Activated CD8-positive, alpha-beta memory T cell treated with anti-CD3 and anti-CD28 coated beads, Interleukin-2, amount 10 ng/mL, durations not matched to agents 7 days and 5 days (primary cell): Measurements from ENCODE around the gene CTCF. TPM values are rescaled to one million over a fixed set of nuclear protein-coding genes. Genes with fewer than 3 reads are reported as not detected.

Experiments used
- ATAC-seq: fragments of 150-1000 bp; cut with Tn5 transposase; one replicate; pipeline ENCODE4 v1.10.0; 2021; ENCODE audit warnings: moderate library complexity
- CTCF ChIA-PET: fragments of 350-600 bp; sonication (Branson Sonifier 250); formaldehyde crosslinking; loops from one replicate; lab custom pipeline; 2021; ENCODE audit warnings: antibody characterized with exemption; lab: Charles Lee
- DNase-seq: peaks from one replicate; pipeline ENCODE4 v3.0.0-alpha.2; 2020
- H3K27ac Mint-ChIP-seq: one replicate; pipeline ENCODE4 v1.8.0; 2021; ENCODE audit warnings: mild to moderate bottlenecking, mixed read lengths
- H3K27me3 Mint-ChIP-seq: one replicate; pipeline ENCODE4 v1.8.0; 2021; ENCODE audit warnings: mixed read lengths
- H3K36me3 Mint-ChIP-seq: one replicate; pipeline ENCODE4 v1.8.0; 2021; ENCODE audit warnings: mild to moderate bottlenecking, mixed read lengths
- H3K4me1 Mint-ChIP-seq: one replicate; pipeline ENCODE4 v1.8.0; 2021; ENCODE audit warnings: mixed read lengths
- H3K4me3 Mint-ChIP-seq: one replicate; pipeline ENCODE4 v1.8.0; 2021; ENCODE audit warnings: mild to moderate bottlenecking, moderate library complexity, mixed read lengths
- H3K9me3 Mint-ChIP-seq: one replicate; pipeline ENCODE4 v1.8.0; 2022; ENCODE audit warnings: low read depth, mixed read lengths
- total RNA-seq, 2 experiments: library from RNA; stranded (reverse); gene quantifications; one replicate each; pipeline ENCODE4 v1.2.3, GENCODE V29; 2021

Gene CTCF
- total RNA-seq, 2 experiments from 2014 or later: 74.0 to 81.8 TPM

DNA sequence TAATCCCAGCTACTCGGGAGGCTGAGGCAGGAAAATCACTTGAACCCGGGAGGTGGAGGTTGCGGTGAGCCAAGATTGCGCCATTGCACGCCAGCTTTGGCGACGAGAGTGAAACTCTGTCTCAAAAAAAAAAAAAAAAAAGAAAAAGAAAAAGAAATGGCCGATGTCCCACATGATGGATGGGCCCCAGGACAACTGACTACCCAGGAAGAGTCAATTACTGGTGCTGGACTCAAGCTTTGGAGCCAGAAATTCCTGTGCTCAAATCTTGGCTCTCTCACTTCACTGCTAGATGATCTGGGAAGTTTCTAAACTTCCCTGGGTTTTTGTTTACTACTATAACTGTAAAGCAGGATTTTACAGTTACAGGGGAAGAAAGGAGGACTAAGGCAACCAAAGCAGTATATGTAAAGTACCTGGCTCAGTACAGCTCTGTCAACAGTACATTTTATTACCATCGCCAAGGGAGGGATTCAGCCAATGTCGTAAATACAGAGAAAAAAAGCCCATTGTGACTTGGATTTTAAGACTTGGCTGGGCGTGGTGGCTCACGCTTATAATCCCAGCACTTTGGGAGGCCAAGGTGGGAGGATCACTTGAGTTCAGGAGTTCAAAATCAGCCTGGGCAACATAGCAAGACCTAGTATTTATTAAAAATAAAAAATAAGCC, 116.2 kb downstream of the CTCF start:
- Mint-ChIP-seq H3K27me3 (no peaks in the 10 kb centered on the region), H3K9me3 (no peaks in the 10 kb centered on the region), H3K4me3 (no peak overlapping the region), H3K4me1 (no peaks in the 10 kb centered on the region), H3K36me3 (peaks cover 2% of the 10 kb centered on the region), H3K27ac (no peak overlapping the region)
- CTCF ChIA-PET: interaction anchor here (1.5 to 2.1 kb wide), 3 partner anchors 9 to 138 kb away, joined by 4 read pairs; no protein-coding TSS in a partner anchor
- DNase-seq (no peak), ATAC-seq (no peak)

DNA sequence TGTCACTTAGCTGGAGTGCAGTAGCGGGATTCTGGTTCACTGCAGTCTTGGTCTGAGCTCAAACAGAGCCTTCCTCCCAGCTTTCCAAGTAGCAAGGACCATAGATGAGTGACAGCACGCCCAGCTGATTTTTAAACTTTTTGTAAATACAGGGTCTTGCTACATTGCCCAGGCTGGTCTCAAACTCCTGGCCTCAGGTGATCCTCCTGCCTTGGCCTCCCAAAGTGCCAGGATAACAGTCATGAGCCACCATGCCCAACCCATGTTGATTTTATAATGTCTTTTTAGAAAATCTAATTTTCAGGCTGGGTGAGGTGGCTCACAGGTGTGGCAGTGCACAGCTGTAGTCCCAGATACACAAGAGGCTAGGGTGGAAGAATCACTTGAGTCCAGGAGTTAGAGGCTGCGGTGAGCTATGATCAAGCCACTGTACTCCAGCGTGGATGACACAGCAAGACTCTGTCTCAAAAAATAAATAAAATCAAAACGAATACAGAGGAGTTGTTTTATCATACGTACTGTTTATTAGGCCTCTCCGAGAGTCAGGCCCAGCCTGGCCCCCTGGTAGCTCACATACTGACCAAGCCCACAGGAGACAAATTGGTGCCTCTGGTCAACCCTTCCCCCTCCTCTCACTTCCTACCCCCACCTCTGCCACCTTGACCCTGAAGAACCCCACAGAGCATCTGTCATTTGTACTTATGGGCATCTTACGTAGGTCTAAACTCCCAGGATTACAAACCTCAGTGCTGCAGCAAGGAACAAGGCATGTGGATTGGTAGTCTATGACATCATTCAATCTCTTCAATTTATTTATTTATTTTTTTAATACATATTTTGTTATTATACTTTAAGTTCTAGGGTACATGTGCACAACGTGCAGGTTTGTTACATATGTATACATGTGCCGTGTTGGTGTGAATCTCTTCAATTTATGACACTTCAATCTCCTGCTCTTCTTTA, 117.9 kb downstream of the CTCF start:
- Mint-ChIP-seq H3K4me3 (no peak overlapping the region), H3K9me3 (no peaks in the 10 kb centered on the region)

DNA sequence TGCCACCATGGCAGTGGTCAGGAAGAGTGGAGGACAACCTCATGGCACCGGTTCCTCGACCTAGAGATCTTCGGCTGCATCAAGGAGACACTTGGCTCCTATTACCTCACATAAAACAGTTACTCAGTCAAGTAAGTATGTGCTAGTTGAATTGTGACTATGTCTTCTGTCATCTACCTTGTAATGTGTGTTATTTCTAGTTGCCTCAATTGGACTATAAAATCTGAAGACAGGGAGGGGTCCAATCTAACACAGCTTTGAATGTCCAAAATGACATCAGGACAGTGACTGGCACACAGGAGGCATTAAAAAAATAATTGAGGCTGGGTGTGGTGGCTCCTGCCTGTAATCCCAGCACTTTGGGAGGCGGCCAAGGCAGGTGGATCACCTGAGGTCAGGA, 121.4 kb downstream of the CTCF start:
- Mint-ChIP-seq H3K9me3 (no peaks in the 10 kb centered on the region), H3K4me3 (no peak overlapping the region), H3K27ac (no peak overlapping the region), H3K4me1 (no peaks in the 10 kb centered on the region), H3K36me3 (peaks cover 5% of the 10 kb centered on the region), H3K27me3 (no peaks in the 10 kb centered on the region)
- CTCF ChIA-PET: no interaction called here
- DNase-seq (no peak), ATAC-seq (no peak)

More for the DNA sequence above, 117.9 kb downstream of the CTCF start:
- DNase-seq: no peak
- CTCF ChIA-PET: interaction anchor here (1.0 to 2.1 kb wide), 4 partner anchors 8 to 137 kb away, joined by 3 to 5 read pairs (median 4); no protein-coding TSS in a partner anchor
- peaks cover 5% of the 10 kb centered on the region for H3K36me3 Mint-ChIP-seq
- no peaks in the 10 kb centered on the region for H3K27me3 Mint-ChIP-seq
- no peak for ATAC-seq
- no peaks in the 10 kb centered on the region for H3K4me1 Mint-ChIP-seq
- H3K27ac Mint-ChIP-seq: no peak overlapping the region

DNA sequence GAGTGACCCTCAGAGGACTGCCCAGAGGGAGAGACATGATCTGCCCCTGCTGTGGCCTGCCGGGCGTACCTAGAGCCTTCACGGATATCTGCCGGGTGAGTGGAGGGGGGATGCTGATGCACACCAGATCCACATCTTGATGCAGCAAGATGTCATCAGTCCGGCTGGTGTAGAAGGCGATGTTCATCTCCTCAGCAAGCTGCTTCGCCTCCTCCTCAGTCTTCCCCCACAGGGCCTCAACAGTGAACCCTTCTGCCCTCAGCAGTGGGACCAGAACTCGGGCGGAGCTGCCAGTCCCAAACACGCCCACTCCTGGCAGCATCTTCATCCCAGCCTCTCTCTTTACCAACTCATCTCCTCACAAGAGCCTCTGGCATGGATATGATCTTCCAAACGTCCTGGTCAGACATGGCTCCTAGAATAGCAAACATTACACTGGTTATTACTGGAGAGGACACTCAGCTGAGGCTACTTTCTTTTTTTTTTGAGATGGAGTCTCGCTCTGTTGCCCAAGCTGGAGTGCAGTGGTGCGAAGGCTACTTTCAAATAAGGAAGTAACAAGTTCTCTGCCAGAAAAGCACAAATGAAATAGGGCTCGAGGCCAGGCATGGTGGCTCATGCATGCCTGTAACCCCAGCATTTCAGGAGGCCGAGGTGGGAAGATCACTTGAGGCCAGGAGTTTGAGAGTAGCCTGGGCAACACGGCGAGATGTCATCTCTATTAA, 123.2 kb downstream of the CTCF start:
- Mint-ChIP-seq H3K27me3 (no peaks in the 10 kb centered on the region), H3K36me3 (peaks cover 5% of the 10 kb centered on the region), H3K27ac (no peak overlapping the region), H3K9me3 (no peaks in the 10 kb centered on the region), H3K4me3 (no peak overlapping the region), H3K4me1 (no peaks in the 10 kb centered on the region)
- ATAC-seq: no peak
- CTCF ChIA-PET: no interaction called here
- DNase-seq: no peak

Other genes starting within 250 kb of the CTCF start
- gene KCTD19, start 235.8 kb upstream of the CTCF start, total RNA-seq: 1 to 10 TPM; 1.1 to 3.3 TPM
- gene LRRC36, start 235.7 kb upstream of the CTCF start, total RNA-seq: 1 to 10 TPM in 1 of 2 experiments, under 1 TPM in 1; 0.45 to 1.0 TPM
- gene TPPP3, start 169.0 kb upstream of the CTCF start, total RNA-seq: not detected
- gene ZDHHC1, start 146.0 kb upstream of the CTCF start, total RNA-seq: under 1 TPM; 0.41 to 0.49 TPM
- gene HSD11B2, start 131.4 kb upstream of the CTCF start, total RNA-seq: under 1 TPM in 1 of 2 experiments, not detected in 1; 0.14 TPM
- gene ATP6V0D1, start 81.4 kb upstream of the CTCF start, total RNA-seq: 10 to 100 TPM; 42.1 to 58.3 TPM
- gene AGRP, start 79.0 kb upstream of the CTCF start, total RNA-seq: not detected
- 10 to 100 TPM; 14.3 to 17.8 TPM for gene RIPOR1, start 33.7 kb upstream of the CTCF start, total RNA-seq
- gene CARMIL2, start 82.6 kb downstream of the CTCF start, total RNA-seq: 100 to 1,000 TPM; 154 to 174 TPM
- 10 to 100 TPM; 49.7 to 58.1 TPM for gene ACD, start 97.7 kb downstream of the CTCF start, total RNA-seq
- gene PARD6A, start 98.4 kb downstream of the CTCF start, total RNA-seq: 10 to 100 TPM; 15.2 to 15.5 TPM
- gene ENKD1, start 104.2 kb downstream of the CTCF start, total RNA-seq: 1 to 10 TPM; 6.2 to 8.0 TPM
- gene C16orf86, start 104.3 kb downstream of the CTCF start, total RNA-seq: 1 to 10 TPM; 4.1 to 5.1 TPM
- 10 to 100 TPM; 15.1 to 15.8 TPM for gene GFOD2, start 156.8 kb downstream of the CTCF start, total RNA-seq
- gene RANBP10, start 244.0 kb downstream of the CTCF start, total RNA-seq: 10 to 100 TPM; 21.2 to 23.7 TPM
- under 1 TPM; 0.12 to 0.45 TPM for gene TSNAXIP1, start 244.4 kb downstream of the CTCF start, total RNA-seq